Upper lobe of right lung (tissue), 1 donor: ENCODE results near the gene XYLT2. TPM values are rescaled to one million over a fixed set of nuclear protein-coding genes. Genes with fewer than 3 reads are reported as not detected.
A peak's percentile ranks its signal among the peaks of the same experiment; 100 is the strongest.

Source experiments
- ATAC-seq: fragments of 200-7000 bp; cut with Tn5 transposase; one replicate; pipeline ENCODE4 v1.9.1; 2020; ENCODE audit warnings: mild to moderate bottlenecking, moderate library complexity
- DNase-seq: peaks from one replicate; pipeline ENCODE4 v3.0.0-alpha.2; 2020
- H3K27ac ChIP-seq: fragments of 200-600 bp; one replicate; pipeline ENCODE4 v1.8.0; 2022
- H3K27me3 ChIP-seq: fragments of 200-600 bp; one replicate; pipeline ENCODE4 v1.8.0; 2022; ENCODE audit warnings: mild to moderate bottlenecking
- H3K36me3 ChIP-seq: fragments of 200-600 bp; one replicate; pipeline ENCODE4 v1.8.0; 2022
- H3K4me1 ChIP-seq: fragments of 200-600 bp; one replicate; pipeline ENCODE4 v1.8.0; 2022
- H3K4me3 ChIP-seq: fragments of 200-600 bp; one replicate; pipeline ENCODE4 v1.8.0; 2022; ENCODE audit warnings: mild to moderate bottlenecking
- H3K9me3 ChIP-seq: fragments of 200-600 bp; one replicate; pipeline ENCODE4 v1.8.0; 2022
- intact Hi-C: fragments of 100-400 bp; cut with DNase I; formaldehyde crosslinking; loops from one replicate; pipeline ENCODE4 v1.11.0; 2022
- total RNA-seq: library from RNA; stranded (reverse); fragmentation: NEBNext Ultra II Directional; extraction: Animal tissue kit (Norgen Biotek cat#: 25700); gene quantifications from one replicate; pipeline ENCODE4 v1.2.1, GENCODE V29; 2021
- TF ChIP-seq, protein P1 (sequence below): fragments of 200-600 bp; IDR thresholded peaks from one replicate; pipeline ENCODE4 v1.8.0; 2022; ENCODE audit warnings: antibody characterized with exemption
- donor health status: DM: no; HTN: yes; CAD: no; lungs with severe emphysema.

XYLT2 gene
- total RNA-seq, 1 donor from 2014 or later: 20.3 TPM

DNA sequence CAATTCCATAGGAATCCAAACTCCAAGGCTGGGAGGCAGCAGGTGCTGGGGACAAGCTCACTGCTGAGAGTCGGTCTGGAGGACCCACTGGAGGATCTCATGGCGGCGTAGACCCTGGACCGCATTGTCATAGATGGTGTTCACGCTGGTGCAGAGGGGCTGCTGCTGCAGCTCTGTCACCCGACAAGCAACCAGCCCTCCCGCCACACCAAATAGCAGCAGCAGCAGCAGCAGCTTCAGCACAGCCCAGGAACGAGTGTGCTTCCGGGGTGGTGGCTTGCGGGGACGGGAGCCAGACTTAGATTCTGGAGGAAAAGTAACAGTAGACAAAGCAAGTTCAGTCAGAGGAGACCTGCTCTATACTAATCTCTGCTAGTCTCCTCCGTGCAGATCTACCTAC is 37.0 kb downstream of the XYLT2 start:
- Histone ChIP-seq H3K36me3 (peaks cover 74% of the 10 kb centered on the region), H3K4me1 (no peaks in the 10 kb centered on the region), H3K27ac (no peak overlapping the region), H3K27me3 (no peaks in the 10 kb centered on the region), H3K4me3 (no peak overlapping the region), H3K9me3 (no peaks in the 10 kb centered on the region)
- ATAC-seq (no peak), DNase-seq (no peak)
- TF ChIP-seq, protein P1, sequence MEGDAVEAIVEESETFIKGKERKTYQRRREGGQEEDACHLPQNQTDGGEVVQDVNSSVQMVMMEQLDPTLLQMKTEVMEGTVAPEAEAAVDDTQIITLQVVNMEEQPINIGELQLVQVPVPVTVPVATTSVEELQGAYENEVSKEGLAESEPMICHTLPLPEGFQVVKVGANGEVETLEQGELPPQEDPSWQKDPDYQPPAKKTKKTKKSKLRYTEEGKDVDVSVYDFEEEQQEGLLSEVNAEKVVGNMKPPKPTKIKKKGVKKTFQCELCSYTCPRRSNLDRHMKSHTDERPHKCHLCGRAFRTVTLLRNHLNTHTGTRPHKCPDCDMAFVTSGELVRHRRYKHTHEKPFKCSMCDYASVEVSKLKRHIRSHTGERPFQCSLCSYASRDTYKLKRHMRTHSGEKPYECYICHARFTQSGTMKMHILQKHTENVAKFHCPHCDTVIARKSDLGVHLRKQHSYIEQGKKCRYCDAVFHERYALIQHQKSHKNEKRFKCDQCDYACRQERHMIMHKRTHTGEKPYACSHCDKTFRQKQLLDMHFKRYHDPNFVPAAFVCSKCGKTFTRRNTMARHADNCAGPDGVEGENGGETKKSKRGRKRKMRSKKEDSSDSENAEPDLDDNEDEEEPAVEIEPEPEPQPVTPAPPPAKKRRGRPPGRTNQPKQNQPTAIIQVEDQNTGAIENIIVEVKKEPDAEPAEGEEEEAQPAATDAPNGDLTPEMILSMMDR: no peak
- intact Hi-C loops: no loop called here

GRCh38 chr17:50386510-50386909 is 40.6 kb downstream of the XYLT2 start:
- DNase-seq (no peak), ATAC-seq (peak; percentile 11)
- H3K27me3 ChIP-seq: no peaks in the 10 kb centered on the region
- H3K27ac ChIP-seq: no peak overlapping the region
- H3K9me3 ChIP-seq: no peaks in the 10 kb centered on the region
- no peaks in the 10 kb centered on the region for H3K4me1 ChIP-seq
- H3K4me3 ChIP-seq: no peak overlapping the region
- intact Hi-C loops: no loop called here
- TF ChIP-seq, protein P1: no peak
- H3K36me3 ChIP-seq: peaks cover 100% of the 10 kb centered on the region

DNA sequence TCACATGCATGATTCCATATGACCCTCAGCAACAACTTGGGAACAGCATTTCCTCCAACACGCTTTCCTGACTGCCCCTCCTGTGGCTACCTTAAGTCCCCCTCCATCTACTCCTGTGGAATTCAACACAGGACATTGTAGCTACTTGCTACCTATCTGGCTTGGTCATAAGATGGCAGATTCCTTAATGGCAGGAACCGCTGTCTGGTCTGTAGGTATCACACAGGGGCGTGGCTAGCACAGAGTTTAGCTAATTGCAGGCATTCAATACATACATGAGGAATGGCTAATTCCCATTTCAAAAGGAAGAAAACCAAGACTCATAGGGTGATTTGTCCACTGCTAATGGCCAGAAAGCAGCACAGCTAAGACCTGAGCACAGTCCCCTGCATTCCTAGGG is 42.8 kb downstream of the XYLT2 start:
- peaks cover 100% of the 10 kb centered on the region for H3K36me3 ChIP-seq
- no peak overlapping the region for H3K27ac ChIP-seq
- no peak for ATAC-seq
- H3K9me3 ChIP-seq: no peaks in the 10 kb centered on the region
- TF ChIP-seq, protein P1: no peak
- no peaks in the 10 kb centered on the region for H3K4me1 ChIP-seq
- H3K27me3 ChIP-seq: no peaks in the 10 kb centered on the region
- intact Hi-C loops: no loop called here
- DNase-seq: no peak
- H3K4me3 ChIP-seq: no peak overlapping the region

GRCh38 chr17:50389534-50389933 is 43.6 kb downstream of the XYLT2 start:
- no peak for ATAC-seq
- Histone ChIP-seq H3K4me1 (peaks cover 1% of the 10 kb centered on the region), H3K9me3 (no peaks in the 10 kb centered on the region), H3K36me3 (peaks cover 100% of the 10 kb centered on the region), H3K4me3 (no peak overlapping the region), H3K27ac (no peak overlapping the region), H3K27me3 (no peaks in the 10 kb centered on the region)
- intact Hi-C loops: no loop called here
- no peak for DNase-seq
- TF ChIP-seq, protein P1: no peak

GRCh38 chr17:50392621-50393020 is 46.7 kb downstream of the XYLT2 start:
- TF ChIP-seq, protein P1: no peak
- intact Hi-C loops: no loop called here
- Histone ChIP-seq H3K4me1 (peaks cover 23% of the 10 kb centered on the region), H3K27ac (no peak overlapping the region), H3K9me3 (no peaks in the 10 kb centered on the region), H3K4me3 (no peak overlapping the region), H3K27me3 (no peaks in the 10 kb centered on the region), H3K36me3 (peaks cover 75% of the 10 kb centered on the region)
- ATAC-seq (no peak), DNase-seq (no peak)

- intact Hi-C loops: no loop called here
- H3K9me3 ChIP-seq: no peaks in the 10 kb centered on the region
- no peak overlapping the region for H3K4me3 ChIP-seq
- TF ChIP-seq, protein P1: no peak
- ATAC-seq: no peak
- H3K27me3 ChIP-seq: no peaks in the 10 kb centered on the region
- peaks cover 23% of the 10 kb centered on the region for H3K4me1 ChIP-seq
- peaks cover 65% of the 10 kb centered on the region for H3K36me3 ChIP-seq
- no peak for DNase-seq
- no peak overlapping the region for H3K27ac ChIP-seq
Observed at GRCh38 chr17:50393700-50394099, 47.8 kb downstream of the XYLT2 start.
